OCI-LY7 (cell line): ENCODE measurements around the gene PDCD5. TPM values are rescaled to one million over a fixed set of nuclear protein-coding genes. Genes with fewer than 3 reads are reported as not detected.

Source experiments
- BruUV-seq: library from RNA; stranded (reverse); fragments of 400-500 nt; replicated peaks from 2 replicates; lab custom pipeline; 2021; lab: Mats Ljungman, UMichigan
- CTCF ChIA-PET: fragments of 300-600 bp; sonication (Branson Sonifier 250); formaldehyde crosslinking; loops from one replicate; lab custom pipeline; 2022; ENCODE audit warnings: antibody characterized with exemption; ENCODE audit not compliant: unreplicated experiment; lab: Charles Lee
- POLR2A ChIA-PET: fragments of 300-600 bp; sonication (Branson Sonifier 250); formaldehyde crosslinking; loops from one replicate; lab custom pipeline; 2022; ENCODE audit warnings: antibody characterized with exemption; lab: Charles Lee
- DNase-seq: peaks from one replicate; pipeline ENCODE4 v3.0.0-alpha.2; 2015; ENCODE audit warnings: low spot score
- H2AFZ ChIP-seq: fragments of 200-600 bp; sonication (generic), shearing (Covaris generic); 2 replicates; pipeline ENCODE4 v1.6.1; 2014; ENCODE audit warnings: mild to moderate bottlenecking, antibody characterized with exemption, low read length, moderate library complexity
- H3K27ac ChIP-seq: fragments of 200-600 bp; sonication (generic); 2 replicates; pipeline ENCODE4 v1.5.1; 2014; ENCODE audit warnings: mixed run types, low read depth, mild to moderate bottlenecking, moderate library complexity, low read length, inconsistent platforms; ENCODE audit not compliant: poor library complexity, severe bottlenecking
- H3K36me3 ChIP-seq: fragments of 200-600 bp; sonication (generic); 2 replicates; pipeline ENCODE4 v1.6.1; 2014; ENCODE audit warnings: mild to moderate bottlenecking, antibody characterized with exemption, low read length, moderate library complexity, mixed read lengths; ENCODE audit not compliant: insufficient read depth
- H3K4me1 ChIP-seq: fragments of 200-600 bp; sonication (generic); 2 replicates; pipeline ENCODE4 v1.5.1; 2014; ENCODE audit warnings: mild to moderate bottlenecking, low read length; ENCODE audit not compliant: insufficient read depth, poor library complexity, severe bottlenecking
- H3K4me2 ChIP-seq: fragments of 200-600 bp; sonication (generic); 2 replicates; pipeline ENCODE4 v1.6.1; 2014; ENCODE audit warnings: mild to moderate bottlenecking, low read length
- H3K4me3 ChIP-seq: fragments of 200-600 bp; sonication (generic); 2 replicates; pipeline ENCODE4 v1.5.1; 2014; ENCODE audit warnings: mild to moderate bottlenecking, low read depth, low read length; ENCODE audit not compliant: poor library complexity, severe bottlenecking
- H3K79me2 ChIP-seq: fragments of 200-600 bp; sonication (generic); 2 replicates; pipeline ENCODE4 v1.6.1; 2016; ENCODE audit warnings: low read depth, mild to moderate bottlenecking, low read length, moderate library complexity, mixed read lengths; ENCODE audit not compliant: insufficient read depth
- H3K9me2 ChIP-seq: fragments of 200-600 bp; sonication (generic); 2 replicates; pipeline ENCODE4 v1.6.1; 2016; ENCODE audit warnings: mild to moderate bottlenecking, low read length, mixed read lengths; ENCODE audit not compliant: insufficient read depth
- H3K9me3 ChIP-seq: fragments of 200-600 bp; sonication (generic); 2 replicates; pipeline ENCODE4 v1.6.1; 2014; ENCODE audit warnings: mild to moderate bottlenecking, mixed run types, low read length, mixed read lengths
- H4K20me1 ChIP-seq: fragments of 200-600 bp; sonication (generic); 2 replicates; pipeline ENCODE4 v1.6.1; 2014; ENCODE audit warnings: mild to moderate bottlenecking, antibody characterized with exemption, low read length, moderate library complexity, mixed read lengths; ENCODE audit not compliant: insufficient read depth
- EZH2phosphoT487 ChIP-seq: fragments of 200-600 bp; sonication (generic); IDR thresholded peaks from 2 replicates; pipeline ENCODE4 v1.6.1; 2018; ENCODE audit warnings: low read depth, borderline replicate concordance, mild to moderate bottlenecking, mixed run types, antibody characterized with exemption, low read length, moderate library complexity, mixed read lengths
- intact Hi-C: fragments of 100-400 bp; cut with micrococcal nuclease; formaldehyde crosslinking; loops from one replicate; pipeline ENCODE4 v1.10.0; 2022; ENCODE audit not compliant: unreplicated experiment
- total RNA-seq, 2 experiments: library from RNA; depleted of rRNA in 1 of 2; stranded (reverse); fragments of >200 nt in 1 of 2; shearing (Covaris generic) in 1 of 2; gene quantifications; 2 replicates each; pipeline ENCODE4 v1.2.3, GENCODE V29; 2014 to 2022
- TF ChIP-seq, protein P1 (sequence below): fragments of 200-600 bp; sonication (generic); conservative IDR thresholded peaks from 2 replicates; pipeline ENCODE4 v1.5.1; 2014; ENCODE audit warnings: mild to moderate bottlenecking, antibody characterized with exemption, low read length, moderate library complexity, mixed read lengths

PDCD5 gene
- total RNA-seq, 2 experiments from 2014 or later: 162 to 186 TPM

DNA sequence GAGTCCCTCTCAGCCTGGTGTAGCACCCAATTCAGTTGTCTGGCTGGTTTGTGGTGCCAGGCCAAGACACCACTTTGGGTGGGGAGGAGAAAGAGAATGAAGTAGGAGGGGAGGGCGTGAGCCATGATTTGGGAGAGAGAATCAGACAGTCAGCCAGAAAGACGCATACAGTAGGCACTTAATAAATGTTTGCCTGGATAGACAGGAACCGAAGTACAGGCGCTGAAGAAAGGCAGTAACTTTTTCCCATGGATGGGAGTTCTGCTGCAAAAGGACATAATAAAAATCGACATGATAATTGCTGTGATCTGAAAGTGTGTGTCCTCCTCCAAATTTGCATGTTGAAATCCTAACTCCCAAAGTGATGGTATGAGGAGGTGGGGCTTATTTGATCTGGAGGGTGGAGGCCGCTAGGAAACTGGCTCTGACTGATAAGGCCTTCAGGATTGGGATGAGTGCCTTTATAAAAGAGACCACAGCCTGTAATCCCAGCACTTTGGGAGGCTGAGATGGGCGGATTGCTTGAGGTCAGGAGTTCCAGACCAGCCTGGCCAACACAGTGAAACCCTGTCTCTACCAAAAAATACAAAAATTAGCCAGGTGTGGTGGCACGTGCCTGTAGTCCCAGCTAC, 38.4 kb upstream of the PDCD5 start:
- H2AFZ ChIP-seq: no peak overlapping the region
- H3K9me2 ChIP-seq: no peaks in the 10 kb centered on the region
- H4K20me1 ChIP-seq: no peaks in the 10 kb centered on the region
- no peaks in the 10 kb centered on the region for H3K9me3 ChIP-seq
- H3K27ac ChIP-seq: no peak overlapping the region
- no peaks in the 10 kb centered on the region for H3K4me1 ChIP-seq
- TF ChIP-seq, protein P1, sequence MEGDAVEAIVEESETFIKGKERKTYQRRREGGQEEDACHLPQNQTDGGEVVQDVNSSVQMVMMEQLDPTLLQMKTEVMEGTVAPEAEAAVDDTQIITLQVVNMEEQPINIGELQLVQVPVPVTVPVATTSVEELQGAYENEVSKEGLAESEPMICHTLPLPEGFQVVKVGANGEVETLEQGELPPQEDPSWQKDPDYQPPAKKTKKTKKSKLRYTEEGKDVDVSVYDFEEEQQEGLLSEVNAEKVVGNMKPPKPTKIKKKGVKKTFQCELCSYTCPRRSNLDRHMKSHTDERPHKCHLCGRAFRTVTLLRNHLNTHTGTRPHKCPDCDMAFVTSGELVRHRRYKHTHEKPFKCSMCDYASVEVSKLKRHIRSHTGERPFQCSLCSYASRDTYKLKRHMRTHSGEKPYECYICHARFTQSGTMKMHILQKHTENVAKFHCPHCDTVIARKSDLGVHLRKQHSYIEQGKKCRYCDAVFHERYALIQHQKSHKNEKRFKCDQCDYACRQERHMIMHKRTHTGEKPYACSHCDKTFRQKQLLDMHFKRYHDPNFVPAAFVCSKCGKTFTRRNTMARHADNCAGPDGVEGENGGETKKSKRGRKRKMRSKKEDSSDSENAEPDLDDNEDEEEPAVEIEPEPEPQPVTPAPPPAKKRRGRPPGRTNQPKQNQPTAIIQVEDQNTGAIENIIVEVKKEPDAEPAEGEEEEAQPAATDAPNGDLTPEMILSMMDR: no peak
- no peak for TF ChIP-seq EZH2phosphoT487
- intact Hi-C loops: no loop called here
- POLR2A ChIA-PET: interaction anchor here (0.7 kb wide), 1 partner anchor 8 kb away, joined by 3 read pairs; no protein-coding TSS in a partner anchor
- H3K4me2 ChIP-seq: no peak overlapping the region
- H3K36me3 ChIP-seq: no peaks in the 10 kb centered on the region
- no peaks in the 10 kb centered on the region for H3K79me2 ChIP-seq
- BruUV-seq: no TSS peak
- DNase-seq: no peak
- CTCF ChIA-PET: no interaction called here
- H3K4me3 ChIP-seq: no peak overlapping the region

DNA sequence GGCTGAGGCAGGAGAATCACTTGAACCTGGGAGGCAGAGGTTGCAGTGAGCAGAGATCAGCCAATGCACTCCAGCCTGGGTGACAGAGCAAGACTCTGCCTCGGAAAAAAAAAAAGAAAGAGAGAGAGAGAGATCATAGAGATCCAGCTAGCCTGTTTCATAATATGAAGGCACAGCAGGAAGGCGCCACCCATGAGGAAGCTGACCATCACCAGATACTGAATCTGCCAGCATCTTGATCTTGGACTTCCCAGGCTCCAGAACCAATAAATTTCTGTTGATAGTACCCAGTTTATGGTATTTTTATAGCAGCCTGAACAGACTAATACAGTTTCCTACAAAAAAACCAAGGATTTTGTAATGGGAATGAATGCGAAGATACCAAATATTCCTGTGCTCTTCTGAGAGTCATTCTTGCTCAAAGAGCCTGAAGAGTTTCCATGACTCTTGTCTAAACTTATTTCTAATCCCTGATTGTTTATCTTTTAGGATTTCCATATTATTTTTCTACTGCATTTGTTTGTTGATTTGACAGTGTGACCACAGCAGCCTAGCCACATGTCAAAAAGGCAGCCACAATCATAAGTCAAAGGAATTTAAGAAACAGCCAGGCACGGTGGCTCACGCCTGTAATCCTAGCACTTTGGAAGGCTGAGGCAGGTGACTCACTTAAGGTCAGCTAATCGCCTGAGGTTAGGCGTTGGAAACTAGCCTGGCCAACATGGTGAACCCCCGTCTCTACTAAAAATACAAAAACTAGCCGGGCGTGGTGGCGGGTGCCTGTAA, 37.7 kb upstream of the PDCD5 start:
- Histone ChIP-seq H3K4me1 (no peaks in the 10 kb centered on the region), H3K4me2 (no peak overlapping the region), H3K9me2 (no peaks in the 10 kb centered on the region), H4K20me1 (no peaks in the 10 kb centered on the region), H3K79me2 (no peaks in the 10 kb centered on the region), H3K4me3 (no peak overlapping the region), H3K36me3 (no peaks in the 10 kb centered on the region), H3K9me3 (no peaks in the 10 kb centered on the region), H2AFZ (no peak overlapping the region), H3K27ac (no peak overlapping the region)
- DNase-seq: no peak
- TF ChIP-seq, protein P1: no peak
- TF ChIP-seq EZH2phosphoT487: no peak
- CTCF ChIA-PET: no interaction called here
- intact Hi-C loops: no loop called here
- BruUV-seq: no TSS peak
- POLR2A ChIA-PET: interaction anchor here (0.7 kb wide), 1 partner anchor 8 kb away, joined by 3 read pairs; no protein-coding TSS in a partner anchor

DNA sequence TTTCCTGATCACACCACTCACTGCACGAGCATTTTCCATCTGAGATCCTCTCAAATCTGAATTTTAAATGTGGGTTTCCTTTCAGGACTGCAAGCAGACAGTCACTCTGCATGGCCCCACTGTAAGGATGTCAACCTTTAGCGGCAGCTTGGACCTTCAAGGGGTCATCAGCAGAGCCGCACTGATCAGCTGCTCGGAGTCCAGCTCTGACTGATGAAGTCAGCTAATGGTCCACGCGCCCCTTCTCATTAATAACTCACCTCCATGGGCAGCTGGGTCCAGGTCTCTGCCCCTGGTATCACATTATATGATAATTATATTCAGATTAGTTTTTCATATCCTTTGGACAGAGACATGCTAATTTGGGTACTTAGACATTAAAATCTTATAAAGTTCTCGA, 36.1 kb upstream of the PDCD5 start:
- ChIA-PET CTCF (no interaction called here), POLR2A (no interaction called here)
- Histone ChIP-seq H3K4me3 (no peak overlapping the region), H3K79me2 (no peaks in the 10 kb centered on the region), H3K27ac (no peak overlapping the region), H3K9me2 (no peaks in the 10 kb centered on the region), H2AFZ (no peak overlapping the region), H3K4me2 (no peak overlapping the region), H3K36me3 (no peaks in the 10 kb centered on the region), H3K4me1 (no peaks in the 10 kb centered on the region), H4K20me1 (no peaks in the 10 kb centered on the region), H3K9me3 (no peaks in the 10 kb centered on the region)
- DNase-seq: no peak
- TF ChIP-seq EZH2phosphoT487: no peak
- TF ChIP-seq, protein P1: no peak
- intact Hi-C loops: no loop called here
- BruUV-seq: no TSS peak
